GM12872 (cell line): ENCODE measurements around the gene PRICKLE3.

Source experiments
- CTCF ChIP-seq: IDR thresholded peaks from 3 replicates; pipeline ENCODE4 v1.5.1; 2011; ENCODE audit warnings: low read depth, mild to moderate bottlenecking, low read length, moderate library complexity; ENCODE audit not compliant: insufficient read depth

The PRICKLE3 gene

GRCh38 chrX:49171752-49172279 lies 14.4 kb downstream of the PRICKLE3 start, which contains the start of gene PLP2:
PLP2 (plus strand) TSS chrX:49171898; CDS start chrX:49172001, 103 bp downstream.
- TF ChIP-seq CTCF, result no peak

- no peak for TF ChIP-seq CTCF
These were observed 18.4 kb downstream of the PRICKLE3 start for GRCh38 chrX:49167740-49168108.

GRCh38 chrX:49166914-49167739 lies 19.0 kb downstream of the PRICKLE3 start:
- no peak for TF ChIP-seq CTCF

- peak; percentile 41; the same call in 2 of the 3 replicates for TF ChIP-seq CTCF
These were observed 20.0 kb downstream of the PRICKLE3 start for GRCh38 chrX:49165901-49166881.

GRCh38 chrX:49164589-49165360 lies 21.4 kb downstream of the PRICKLE3 start:
- no peak for TF ChIP-seq CTCF

- peak; percentile 68; the same call in 2 of the 3 replicates for TF ChIP-seq CTCF
These were observed 22.4 kb downstream of the PRICKLE3 start for GRCh38 chrX:49163555-49164419.
